Measurements from ENCODE around the gene C18orf63. TPM values are rescaled to one million over a fixed set of nuclear protein-coding genes. Genes with fewer than 3 reads are reported as not detected.

Gene C18orf63
- total and polyA plus RNA-seq, 2 of the 4 experiments (the other 2 are of a cell fraction), result not detected

GRCh38 chr18:74310411-74310810, 5.2 kb upstream of the C18orf63 start:
- peak overlapping the region in 1 of 2 experiments; percentile 75; a peak in 1 of 4 replicates for H4K8ac ChIP-seq (ENCODE audit: low read depth in 2 of 2, low read length in 2 of 2)
- TF ChIP-seq MXI1 (IDR thresholded peaks at IDR 0.05; ENCODE audit: borderline replicate concordance, low read depth, low read length) (no peak), RFX5 (IDR thresholded peaks at IDR 0.05; ENCODE audit: low read depth, low read length) (0 out of 2 replicates have a peak, but pooled peaks have one; percentile 33), MAFK (IDR thresholded peaks at IDR 0.05; ENCODE audit: low read depth, low read length) (no peak), CTCF (conservative IDR thresholded peaks at IDR 0.05; ENCODE audit: low read depth, low read length) (peak; percentile 47), USF2 (IDR thresholded peaks at IDR 0.05; ENCODE audit: low read depth, low read length) (no peak), RCOR1 (IDR thresholded peaks at IDR 0.05; ENCODE audit: insufficient replicate concordance, low read length) (no peak), RAD21 (IDR thresholded peaks at IDR 0.05; ENCODE audit: low read length) (peak; percentile 43), CHD1 (IDR thresholded peaks at IDR 0.05; ENCODE audit: low read depth, low read length) (no peak), CEBPB (IDR thresholded peaks at IDR 0.05; ENCODE audit: low read depth, low read length) (no peak), SMC3 (IDR thresholded peaks at IDR 0.05; ENCODE audit: low read depth, low read length) (peak; percentile 26; the same call in 1 of the 2 replicates), NFE2L2 (IDR thresholded peaks at IDR 0.05; ENCODE audit: low read depth, low read length) (no peak), FOS (IDR thresholded peaks at IDR 0.05; ENCODE audit: low read depth, low read length) (no peak), BHLHE40 (IDR thresholded peaks at IDR 0.05; ENCODE audit: low read depth, low read length) (no peak), MAZ (IDR thresholded peaks at IDR 0.05; ENCODE audit: borderline replicate concordance, low read depth, low read length) (no peak), ELK1 (IDR thresholded peaks at IDR 0.05; ENCODE audit: borderline replicate concordance, low read depth, low read length) (no peak), POLR2A (IDR thresholded peaks at IDR 0.05; ENCODE audit: low read depth, low read length) (no peak)
- no peak overlapping the region for H2AK5ac ChIP-seq (ENCODE audit: low read depth, low read length)
- H3K23ac ChIP-seq (ENCODE audit: low read depth, low read length), result 0 out of 2 replicates have a peak overlapping the region, but pooled peaks have one; percentile 53
- no peaks in the 10 kb centered on the region; the same call in 1 of the 2 replicates for H3K9me3 ChIP-seq (ENCODE audit: control insufficient read depth, insufficient read depth, low read length)
- peak; percentile 87 for ATAC-seq (ENCODE audit: low read depth)
- POLR2A ChIA-PET (ENCODE audit: unreplicated experiment), result no interaction called here
- H3K18ac ChIP-seq (ENCODE audit: low read depth, low read length), result no peak overlapping the region
- no peak overlapping the region for H3K9ac ChIP-seq (ENCODE audit: low read depth, low read length)
- no peaks in the 10 kb centered on the region for H3K4me1 ChIP-seq (ENCODE audit: control insufficient read depth, insufficient read depth, low read length)
- H3K27me3 ChIP-seq (ENCODE audit: control insufficient read depth, insufficient read depth, low read length), result peaks cover 2% of the 10 kb centered on the region; the same call in 1 of the 2 replicates
- H3K36me3 ChIP-seq (ENCODE audit: control insufficient read depth, insufficient read depth, low read length), result no peaks in the 10 kb centered on the region
- H2BK20ac ChIP-seq (ENCODE audit: low read depth, low read length), result peak overlapping the region; percentile 64
- intact Hi-C loops (cut with micrococcal nuclease) (no loop called here), dilution Hi-C loops (cut with HindIII; ENCODE audit: low sequenced_read_pairs, unreplicated experiment) (no loop called here), in situ Hi-C loops (cut with MboI; ENCODE audit: low sequenced_read_pairs) (no loop called here)
- H4K20me1 ChIP-seq (ENCODE audit: insufficient read depth, low read length), result no peaks in the 10 kb centered on the region
- H3K79me1 ChIP-seq (ENCODE audit: low read depth in 1 of 2, low read length in 2 of 2), result no peaks in the 10 kb centered on the region
- H2AFZ ChIP-seq (replicated peaks; ENCODE audit: low read length, poor library complexity), result peak overlapping the region; percentile 86
- H3K9me1 ChIP-seq (ENCODE audit: insufficient read depth, low read length), result no peaks in the 10 kb centered on the region; the same call in 1 of the 2 replicates
- CTCF ChIA-PET, result interaction anchor here (0.7 to 1.6 kb wide), 5 partner anchors 10 to 29 kb away, joined by 3 to 8 read pairs (median 3); no protein-coding TSS in a partner anchor
- no peak overlapping the region; the same call in 1 of the 3 replicates for H2BK15ac ChIP-seq (ENCODE audit: low read depth, low read length)
- H2BK120ac ChIP-seq (ENCODE audit: low read depth, low read length), result peak overlapping the region; percentile 56
- no peak overlapping the region for H3K27ac ChIP-seq (ENCODE audit: insufficient read depth, low read length)
- H3K56ac ChIP-seq (ENCODE audit: extremely low read depth, insufficient read depth, low read length), result no peak overlapping the region
- no peak overlapping the region for H4K5ac ChIP-seq (ENCODE audit: low read depth, low read length)
- 40% methylated on average over 1 of the region's 3 CpGs; no CpG with 5 or more reads in 1 of the 2 experiments for WGBS, 2 experiments (ENCODE audit: extremely low coverage in 2 of 2, insufficient read length in 1 of 2)
- BruUV-seq (replicated peaks), result no TSS peak
- peak; percentile 60 for DNase-seq
- no peak overlapping the region for H3K4me2 ChIP-seq (ENCODE audit: low read depth, low read length)
- peak overlapping the region; percentile 33; the same call in 1 of the 2 replicates for H3K4ac ChIP-seq (ENCODE audit: low read depth, low read length)
- peak overlapping the region; percentile 13 for H2BK5ac ChIP-seq (ENCODE audit: low read depth, low read length, poor library complexity, severe bottlenecking)
- no peak overlapping the region for H4K91ac ChIP-seq (ENCODE audit: insufficient read depth, low read depth, low read length)
- H2AK9ac ChIP-seq (replicated peaks; ENCODE audit: low read depth, low read length, poor library complexity), result peak overlapping the region; percentile 57
- H3K14ac ChIP-seq (replicated peaks; ENCODE audit: low read depth, low read length), result peak overlapping the region; percentile 10; the same call in 1 of the 2 replicates
- no peak overlapping the region for H3K4me3 ChIP-seq (ENCODE audit: insufficient read depth, low read depth, low read length)

Measured in IMR-90 (cell line).